ENCODE results near the gene MED19. TPM values are rescaled to one million over a fixed set of nuclear protein-coding genes. Genes with fewer than 3 reads are reported as not detected.
"Not testable (repeated sequence)": the region's sequence is repeated elsewhere in the genome, so short reads cannot be mapped to it uniquely, and the experiment has no call there.

The MED19 gene
- total RNA-seq, 2 experiments from 2014 or later: 11.1 to 17.5 TPM

DNA sequence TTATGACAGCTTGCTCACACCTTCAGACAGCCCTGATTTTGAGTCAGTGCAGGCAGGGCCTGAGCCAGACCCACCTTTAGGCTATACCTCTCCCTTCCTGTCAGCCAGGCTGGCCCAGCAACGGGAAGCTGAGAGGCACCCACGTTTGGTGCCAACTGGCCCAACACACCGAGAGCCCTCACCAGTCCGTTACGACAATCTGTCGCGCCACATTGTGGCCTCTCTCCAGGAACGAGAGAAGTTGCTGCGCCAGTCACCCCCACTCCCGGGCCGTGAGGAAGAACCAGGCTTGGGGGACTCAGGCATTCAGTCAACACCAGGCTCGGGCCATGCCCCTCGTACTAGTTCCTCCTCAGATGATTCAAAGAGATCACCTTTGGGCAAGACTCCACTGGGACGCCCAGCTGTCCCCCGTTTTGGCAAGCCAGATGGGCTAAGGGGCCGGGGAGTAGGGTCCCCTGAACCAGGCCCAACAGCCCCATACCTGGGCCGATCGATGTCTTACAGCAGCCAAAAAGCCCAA, 13.1 kb downstream of the MED19 start:
- Histone ChIP-seq H2AFZ (ENCODE audit: low read length) (no peak overlapping the region), H3K4me3 (ENCODE audit: low read depth, low read length, poor library complexity, severe bottlenecking) (no peak overlapping the region), H3K27ac (ENCODE audit: low read depth, low read length, poor library complexity, severe bottlenecking) (no peak overlapping the region), H3K4me1 (ENCODE audit: insufficient read depth, low read length, poor library complexity, severe bottlenecking) (no peaks in the 10 kb centered on the region), H3K36me3 (ENCODE audit: insufficient read depth, low read length) (peaks cover 89% of the 10 kb centered on the region), H3K79me2 (ENCODE audit: insufficient read depth, low read depth, low read length) (no peaks in the 10 kb centered on the region), H3K9me2 (ENCODE audit: insufficient read depth, low read length) (no peaks in the 10 kb centered on the region), H3K9me3 (ENCODE audit: low read length) (no peaks in the 10 kb centered on the region), H4K20me1 (ENCODE audit: insufficient read depth, low read length) (no peaks in the 10 kb centered on the region), H3K4me2 (ENCODE audit: low read length) (no peak overlapping the region)
- TF ChIP-seq, protein P1, sequence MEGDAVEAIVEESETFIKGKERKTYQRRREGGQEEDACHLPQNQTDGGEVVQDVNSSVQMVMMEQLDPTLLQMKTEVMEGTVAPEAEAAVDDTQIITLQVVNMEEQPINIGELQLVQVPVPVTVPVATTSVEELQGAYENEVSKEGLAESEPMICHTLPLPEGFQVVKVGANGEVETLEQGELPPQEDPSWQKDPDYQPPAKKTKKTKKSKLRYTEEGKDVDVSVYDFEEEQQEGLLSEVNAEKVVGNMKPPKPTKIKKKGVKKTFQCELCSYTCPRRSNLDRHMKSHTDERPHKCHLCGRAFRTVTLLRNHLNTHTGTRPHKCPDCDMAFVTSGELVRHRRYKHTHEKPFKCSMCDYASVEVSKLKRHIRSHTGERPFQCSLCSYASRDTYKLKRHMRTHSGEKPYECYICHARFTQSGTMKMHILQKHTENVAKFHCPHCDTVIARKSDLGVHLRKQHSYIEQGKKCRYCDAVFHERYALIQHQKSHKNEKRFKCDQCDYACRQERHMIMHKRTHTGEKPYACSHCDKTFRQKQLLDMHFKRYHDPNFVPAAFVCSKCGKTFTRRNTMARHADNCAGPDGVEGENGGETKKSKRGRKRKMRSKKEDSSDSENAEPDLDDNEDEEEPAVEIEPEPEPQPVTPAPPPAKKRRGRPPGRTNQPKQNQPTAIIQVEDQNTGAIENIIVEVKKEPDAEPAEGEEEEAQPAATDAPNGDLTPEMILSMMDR (conservative IDR thresholded peaks at IDR 0.05; ENCODE audit: low read length): no peak
- TF ChIP-seq EZH2phosphoT487 (IDR thresholded peaks at IDR 0.05; ENCODE audit: borderline replicate concordance, low read depth, low read length): no peak
- BruUV-seq (replicated peaks): no TSS peak
- CTCF ChIA-PET (ENCODE audit: unreplicated experiment): no interaction called here
- POLR2A ChIA-PET: no interaction called here
- DNase-seq (ENCODE audit: low spot score): no peak
- intact Hi-C loops (cut with micrococcal nuclease; ENCODE audit: unreplicated experiment): no loop called here

DNA sequence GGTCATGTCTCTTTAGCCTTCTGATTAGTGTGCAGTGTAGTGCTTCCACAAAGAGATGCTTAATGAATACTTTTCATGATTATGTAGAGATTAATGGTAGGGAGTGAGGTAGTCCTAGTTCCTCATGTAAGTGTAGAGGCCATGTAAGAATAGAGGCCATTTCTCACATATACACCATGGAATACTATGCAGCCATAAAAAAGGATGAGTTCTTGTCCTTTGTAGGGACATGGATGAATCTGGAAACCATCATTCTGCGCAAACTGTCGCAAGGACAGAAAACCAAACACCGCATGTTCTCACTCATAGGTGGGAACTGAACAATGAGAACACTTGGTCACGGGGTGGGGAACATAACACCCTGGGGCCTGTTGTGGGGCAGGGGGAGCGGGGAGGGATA, 21.5 kb downstream of the MED19 start:
- CTCF ChIA-PET (ENCODE audit: unreplicated experiment); DNase-seq (ENCODE audit: low spot score); H3K4me1 ChIP-seq (ENCODE audit: insufficient read depth, low read length, poor library complexity, severe bottlenecking); H2AFZ ChIP-seq (ENCODE audit: low read length); H3K9me3 ChIP-seq (ENCODE audit: low read length); H3K27ac ChIP-seq (ENCODE audit: low read depth, low read length, poor library complexity, severe bottlenecking); H4K20me1 ChIP-seq (ENCODE audit: insufficient read depth, low read length); H3K4me3 ChIP-seq (ENCODE audit: low read depth, low read length, poor library complexity, severe bottlenecking); H3K79me2 ChIP-seq (ENCODE audit: insufficient read depth, low read depth, low read length); POLR2A ChIA-PET; intact Hi-C loops (cut with micrococcal nuclease; ENCODE audit: unreplicated experiment); H3K4me2 ChIP-seq (ENCODE audit: low read length); H3K9me2 ChIP-seq (ENCODE audit: insufficient read depth, low read length): not testable (repeated sequence)
- TSS peak; percentile 44 for BruUV-seq (replicated peaks)
- peaks cover 91% of the 10 kb centered on the region for H3K36me3 ChIP-seq (ENCODE audit: insufficient read depth, low read length)

DNA sequence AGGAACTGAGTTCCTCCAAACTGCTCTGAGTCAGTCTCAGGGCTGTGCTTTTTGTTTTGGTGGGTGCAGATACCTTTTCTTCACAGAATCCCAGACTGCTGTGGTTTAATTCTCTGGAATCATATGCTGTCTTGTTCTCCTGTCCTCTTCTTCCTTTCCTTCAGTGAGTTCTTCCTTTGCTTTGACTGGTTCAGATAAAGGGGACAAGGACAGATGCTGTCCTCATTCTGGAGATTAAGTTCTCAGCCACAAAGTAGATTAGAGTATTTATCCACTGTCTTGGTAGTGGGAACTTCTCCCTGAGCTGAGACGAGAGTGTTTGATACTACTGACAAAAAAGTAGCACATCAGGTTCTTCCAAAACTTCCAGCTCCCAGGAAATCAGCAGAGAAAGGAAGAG, 30.8 kb downstream of the MED19 start:
- Histone ChIP-seq H3K9me2 (ENCODE audit: insufficient read depth, low read length) (no peaks in the 10 kb centered on the region), H3K4me3 (ENCODE audit: low read depth, low read length, poor library complexity, severe bottlenecking) (no peak overlapping the region), H3K9me3 (ENCODE audit: low read length) (no peaks in the 10 kb centered on the region), H4K20me1 (ENCODE audit: insufficient read depth, low read length) (peaks cover 7% of the 10 kb centered on the region; the same call in 1 of the 2 replicates), H3K27ac (ENCODE audit: low read depth, low read length, poor library complexity, severe bottlenecking) (no peak overlapping the region), H3K4me2 (ENCODE audit: low read length) (no peak overlapping the region), H2AFZ (ENCODE audit: low read length) (no peak overlapping the region), H3K36me3 (ENCODE audit: insufficient read depth, low read length) (peaks cover 91% of the 10 kb centered on the region), H3K4me1 (ENCODE audit: insufficient read depth, low read length, poor library complexity, severe bottlenecking) (no peaks in the 10 kb centered on the region), H3K79me2 (ENCODE audit: insufficient read depth, low read depth, low read length) (peaks cover 77% of the 10 kb centered on the region)
- intact Hi-C loops (cut with micrococcal nuclease; ENCODE audit: unreplicated experiment): no loop called here
- no peak for DNase-seq (ENCODE audit: low spot score)
- ChIA-PET POLR2A (interaction anchor here (0.5 kb wide), 1 partner anchor 17 kb away, joined by 4 read pairs; no protein-coding TSS in a partner anchor), CTCF (ENCODE audit: unreplicated experiment) (no interaction called here)
- no peak for TF ChIP-seq EZH2phosphoT487 (IDR thresholded peaks at IDR 0.05; ENCODE audit: borderline replicate concordance, low read depth, low read length)
- TF ChIP-seq, protein P1 (conservative IDR thresholded peaks at IDR 0.05; ENCODE audit: low read length): no peak
- BruUV-seq (replicated peaks): no TSS peak

Data from OCI-LY7 (cell line).